ENCODE data around the gene SOCS1.

DNA sequence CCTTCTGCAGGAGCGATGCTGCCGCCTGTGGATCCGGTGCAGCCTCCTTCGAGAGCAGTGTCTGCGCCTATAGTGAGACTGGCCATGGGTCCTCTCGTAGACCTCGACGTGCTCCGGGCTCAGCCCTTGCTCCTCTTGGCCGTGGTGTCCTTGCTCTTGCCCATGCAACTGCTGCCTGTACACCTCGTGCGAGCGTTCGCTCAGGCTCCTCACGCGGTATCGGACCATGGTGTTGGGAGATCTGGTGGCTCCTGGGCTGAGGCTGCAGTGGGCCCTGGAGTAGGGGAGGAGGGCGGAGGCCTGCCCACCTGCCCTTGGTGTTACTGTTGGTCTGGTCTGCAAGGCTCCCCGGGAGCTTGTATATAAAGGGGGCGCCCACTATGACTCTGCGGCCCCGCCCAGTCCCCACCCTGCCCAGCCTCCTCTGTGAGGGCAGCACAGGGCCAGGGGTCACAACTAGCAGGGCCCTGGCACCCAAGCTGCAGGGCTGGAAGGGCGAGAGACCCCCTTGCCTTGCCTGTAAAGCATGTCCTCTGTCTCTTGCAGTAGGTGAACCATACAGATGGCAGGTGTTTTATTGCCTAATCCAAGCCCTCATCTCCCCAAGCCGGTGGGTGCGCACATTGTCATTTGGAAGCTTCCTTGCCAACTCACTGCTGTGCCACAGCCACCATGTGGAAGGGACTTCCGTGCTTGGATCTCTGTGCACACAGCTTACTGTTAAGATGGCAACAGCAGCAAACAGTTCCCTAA is 20.3 kb upstream of the SOCS1 start, which contains the start of gene PRM2:
- TF ChIP-seq POLR2A (IDR thresholded peaks at IDR 0.05) = no peak
- TF ChIP-seq, protein P1, sequence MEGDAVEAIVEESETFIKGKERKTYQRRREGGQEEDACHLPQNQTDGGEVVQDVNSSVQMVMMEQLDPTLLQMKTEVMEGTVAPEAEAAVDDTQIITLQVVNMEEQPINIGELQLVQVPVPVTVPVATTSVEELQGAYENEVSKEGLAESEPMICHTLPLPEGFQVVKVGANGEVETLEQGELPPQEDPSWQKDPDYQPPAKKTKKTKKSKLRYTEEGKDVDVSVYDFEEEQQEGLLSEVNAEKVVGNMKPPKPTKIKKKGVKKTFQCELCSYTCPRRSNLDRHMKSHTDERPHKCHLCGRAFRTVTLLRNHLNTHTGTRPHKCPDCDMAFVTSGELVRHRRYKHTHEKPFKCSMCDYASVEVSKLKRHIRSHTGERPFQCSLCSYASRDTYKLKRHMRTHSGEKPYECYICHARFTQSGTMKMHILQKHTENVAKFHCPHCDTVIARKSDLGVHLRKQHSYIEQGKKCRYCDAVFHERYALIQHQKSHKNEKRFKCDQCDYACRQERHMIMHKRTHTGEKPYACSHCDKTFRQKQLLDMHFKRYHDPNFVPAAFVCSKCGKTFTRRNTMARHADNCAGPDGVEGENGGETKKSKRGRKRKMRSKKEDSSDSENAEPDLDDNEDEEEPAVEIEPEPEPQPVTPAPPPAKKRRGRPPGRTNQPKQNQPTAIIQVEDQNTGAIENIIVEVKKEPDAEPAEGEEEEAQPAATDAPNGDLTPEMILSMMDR (IDR thresholded peaks at IDR 0.05 in 4 of 5, conservative IDR thresholded peaks at IDR 0.05 in 1 of 5) = no peak
